Amniotic epithelial cell (primary cell): Measurements from ENCODE around the gene CA10.

Experiments
- DNase-seq: peaks from one replicate; pipeline ENCODE4 v3.0.0-alpha.2; 2010; ENCODE audit warnings: low read depth

The CA10 gene

GRCh38 chr17:51764387-51764971, 394.0 kb downstream of the CA10 start:
- DNase-seq = peak; percentile 50

DNA sequence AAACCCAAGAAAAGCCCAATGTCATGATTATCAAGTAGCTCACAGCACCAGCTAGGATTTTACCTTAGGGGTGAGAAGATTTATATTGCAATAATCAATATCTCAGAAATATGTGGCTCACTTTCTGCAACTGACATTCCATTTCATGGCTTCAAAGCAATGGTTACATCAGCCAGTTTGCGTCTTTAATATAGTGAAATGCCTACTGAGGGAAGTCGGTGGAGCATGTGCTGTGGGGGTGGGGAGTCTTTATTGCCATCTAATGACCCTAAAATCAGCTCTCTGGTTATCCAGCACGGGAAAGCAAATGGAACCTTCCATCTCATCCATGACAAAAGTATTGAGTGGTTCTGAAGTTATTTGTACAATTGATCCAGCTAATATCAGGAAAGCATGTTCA, 395.5 kb downstream of the CA10 start:
- no peak for DNase-seq

DNA sequence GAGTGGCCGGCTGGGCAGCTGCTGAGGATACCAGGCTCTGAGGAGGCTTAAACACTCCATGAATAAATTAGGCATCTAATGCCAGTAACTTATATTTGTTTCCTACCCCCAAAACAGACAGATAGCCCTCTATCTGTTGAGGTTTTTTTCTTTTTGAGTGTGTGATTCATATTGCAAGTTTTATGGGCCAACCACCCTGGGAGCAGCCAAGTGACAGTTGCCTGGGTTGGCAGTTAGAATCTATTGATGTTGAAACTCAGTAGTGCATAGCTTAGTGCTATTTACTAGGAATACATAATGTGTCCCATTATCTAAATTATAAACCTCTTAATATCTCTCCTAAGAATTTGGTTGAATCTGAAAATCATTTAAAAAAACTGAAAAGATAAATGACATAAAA, 397.4 kb downstream of the CA10 start:
- no peak for DNase-seq

DNA sequence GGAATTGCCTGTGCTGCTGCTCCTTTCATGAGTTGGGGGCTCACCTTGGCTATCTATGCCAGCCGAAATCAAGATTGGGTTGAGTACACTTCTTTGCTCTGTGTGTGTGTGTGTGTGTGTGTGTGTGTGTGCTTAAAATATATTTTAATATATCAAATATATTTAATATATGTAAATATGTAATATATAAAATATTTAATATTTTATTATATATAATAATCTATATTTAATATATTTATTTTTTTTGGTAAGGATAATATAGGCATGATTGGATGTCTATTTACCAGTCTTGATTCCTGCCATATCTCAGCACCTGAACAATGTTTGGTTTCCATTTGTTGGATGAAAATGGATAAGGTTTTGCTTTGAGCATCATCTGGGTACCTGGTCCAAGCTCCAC, 399.3 kb downstream of the CA10 start:
- no peak for DNase-seq

- no peak for DNase-seq
These were observed 407.4 kb downstream of the CA10 start for GRCh38 chr17:51751072-51751471.

DNA sequence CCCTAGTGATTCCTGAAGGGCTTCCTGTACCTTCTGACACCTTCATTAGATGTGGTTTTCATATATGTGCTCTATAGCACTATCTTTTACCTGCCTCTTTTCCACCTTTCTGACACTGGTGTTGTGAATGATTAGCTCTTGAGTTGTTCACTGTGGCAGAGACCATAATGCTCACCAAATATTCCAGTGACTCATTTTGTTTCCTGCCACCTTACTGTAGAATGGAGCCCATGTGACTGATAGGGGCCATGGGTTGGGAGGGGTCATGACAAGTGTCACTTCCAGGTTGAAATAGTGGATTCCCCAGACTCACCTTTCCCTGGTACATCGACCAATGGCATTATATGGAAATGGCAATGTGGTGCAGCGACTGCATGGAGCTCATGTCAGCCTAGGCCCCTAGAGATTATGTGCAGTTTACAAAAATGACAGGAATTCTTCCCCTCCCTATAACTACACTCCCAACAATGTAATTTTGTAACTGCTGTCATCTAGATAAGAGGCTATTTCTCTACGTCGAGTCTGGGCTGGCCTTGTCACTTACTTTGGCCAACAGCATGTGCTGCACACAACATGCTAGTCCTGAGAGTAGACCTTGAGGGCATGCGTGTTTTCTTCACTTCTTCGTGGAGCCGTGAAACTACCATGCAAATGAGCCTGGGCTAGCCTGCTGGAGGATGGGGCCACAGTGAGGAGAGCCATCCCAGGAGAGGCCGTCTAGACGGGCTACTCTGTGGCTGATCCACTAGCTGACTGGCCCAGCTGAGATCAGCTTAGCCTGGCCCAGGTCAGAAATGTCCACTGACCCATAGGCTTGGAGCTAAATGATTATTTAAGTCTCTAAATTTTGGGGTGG, 409.5 kb downstream of the CA10 start:
- no peak for DNase-seq

DNA sequence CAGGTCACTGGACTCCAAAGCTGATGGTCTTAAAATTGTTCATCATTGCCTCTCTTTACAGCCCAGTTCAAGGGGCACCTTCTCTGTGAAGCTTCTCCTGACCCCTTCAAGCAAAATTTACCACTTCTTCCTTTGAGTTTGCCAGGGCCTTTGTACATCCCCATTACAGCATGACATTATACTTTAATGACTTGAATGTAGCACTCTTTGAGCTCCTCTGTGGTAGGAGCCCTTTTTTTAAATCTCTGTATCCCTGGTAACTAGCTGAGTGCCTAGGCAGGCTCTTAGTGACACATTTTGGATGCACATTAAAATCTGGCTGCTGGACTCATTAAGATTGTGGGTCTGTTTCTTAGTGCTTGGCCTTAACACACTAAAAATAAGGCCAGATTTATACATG, 412.1 kb downstream of the CA10 start:
- no peak for DNase-seq

DNA sequence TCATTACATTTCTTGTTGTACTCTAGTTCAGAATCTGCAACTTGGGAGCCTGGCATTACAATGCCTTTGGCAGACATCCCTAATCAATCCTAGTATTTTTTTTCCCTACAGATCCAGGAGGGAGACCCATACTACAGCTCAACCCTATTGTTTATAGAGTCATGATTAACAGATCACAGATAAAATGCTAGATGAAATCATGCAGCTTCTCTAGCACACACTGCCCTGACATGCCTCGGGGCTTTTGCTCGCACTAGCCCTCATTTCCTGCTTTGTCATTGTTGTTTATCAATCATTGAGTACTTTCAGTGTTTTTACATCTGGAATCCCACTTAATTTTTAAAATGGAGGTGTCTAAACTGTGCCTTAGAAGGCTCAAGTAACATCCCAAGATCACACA, 412.5 kb downstream of the CA10 start:
- no peak for DNase-seq

GRCh38 chr17:51743477-51743876, 415.0 kb downstream of the CA10 start:
- no peak for DNase-seq

DNA sequence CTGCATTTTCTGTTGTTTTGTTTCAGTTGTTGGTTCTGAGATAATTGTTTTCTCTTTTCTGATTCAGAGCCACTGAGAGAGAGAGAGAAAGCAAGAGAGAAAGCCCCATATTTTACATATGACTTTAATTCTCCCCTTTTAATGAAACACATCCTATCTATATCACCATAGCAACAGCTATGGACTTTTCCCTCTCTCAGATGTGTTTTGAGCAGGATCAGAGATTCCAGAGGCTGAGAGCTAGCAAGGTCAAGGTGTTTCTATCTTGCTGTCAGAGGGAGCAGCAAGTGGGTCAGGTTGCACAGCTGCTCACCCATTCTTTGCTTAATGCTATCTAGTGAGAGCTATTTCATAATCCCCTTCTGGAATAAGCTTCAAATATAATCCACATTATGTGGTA, 415.9 kb downstream of the CA10 start:
- no peak for DNase-seq

DNA sequence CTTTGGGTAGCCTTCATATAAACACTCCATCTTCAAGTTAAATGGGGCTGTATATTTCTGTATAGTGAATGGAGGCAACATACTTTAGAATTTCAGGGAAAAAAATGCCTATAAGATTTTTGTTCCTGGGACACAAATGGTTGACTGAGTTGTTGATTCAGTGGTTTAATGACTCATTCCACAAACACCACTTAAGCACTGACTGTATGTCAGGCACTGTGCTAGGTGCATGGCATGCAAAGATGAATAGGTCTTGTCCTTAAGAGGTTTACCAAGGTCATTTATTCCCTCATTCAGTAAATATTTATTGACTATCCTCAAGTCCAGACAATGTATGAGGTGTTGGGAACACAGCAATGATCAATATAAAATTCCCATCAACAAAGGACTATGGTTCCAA, 417.1 kb downstream of the CA10 start:
- no peak for DNase-seq

DNA sequence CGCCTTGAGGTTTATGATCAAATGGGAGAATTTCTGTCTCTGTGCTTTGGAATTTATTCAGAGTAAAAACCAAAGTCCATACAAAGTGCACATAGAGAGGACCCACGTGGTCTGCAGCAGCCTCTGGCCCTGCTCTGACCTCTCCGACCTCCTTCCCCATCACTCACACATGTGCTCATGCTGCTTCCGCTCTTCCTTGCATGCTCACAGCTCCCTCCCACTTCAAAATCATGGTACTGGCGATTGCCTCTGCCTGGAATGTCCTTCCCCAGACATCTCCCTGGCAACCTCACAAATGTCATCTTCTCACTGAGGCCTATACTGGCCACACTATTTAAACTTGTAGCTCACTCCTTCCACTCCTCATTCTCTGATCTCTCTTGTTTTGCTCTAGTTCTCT, 418.0 kb downstream of the CA10 start:
- no peak for DNase-seq

- no peak for DNase-seq
These were observed 419.1 kb downstream of the CA10 start for GRCh38 chr17:51739245-51739886.

DNA sequence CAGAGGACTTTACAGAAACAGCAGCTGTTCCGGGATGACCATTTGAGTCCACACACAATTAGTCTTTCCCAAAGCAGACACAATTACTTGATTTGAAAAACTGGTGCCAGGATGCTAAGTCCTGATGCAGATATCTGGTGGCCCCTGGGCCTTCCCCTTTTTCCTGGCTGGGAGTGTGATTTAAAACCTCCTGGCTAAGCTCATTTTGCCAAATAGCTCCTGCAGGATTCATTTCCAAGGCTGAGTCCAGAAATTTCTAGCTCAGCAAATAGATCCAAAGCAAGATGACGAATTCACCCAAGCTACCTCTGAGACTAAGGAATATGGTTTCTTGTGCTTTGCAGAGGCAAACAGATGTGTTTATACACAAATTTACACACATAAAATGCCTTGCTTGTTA, 422.2 kb downstream of the CA10 start:
- DNase-seq = no peak

- no peak for DNase-seq
These were observed 423.5 kb downstream of the CA10 start for GRCh38 chr17:51734976-51735375.

DNA sequence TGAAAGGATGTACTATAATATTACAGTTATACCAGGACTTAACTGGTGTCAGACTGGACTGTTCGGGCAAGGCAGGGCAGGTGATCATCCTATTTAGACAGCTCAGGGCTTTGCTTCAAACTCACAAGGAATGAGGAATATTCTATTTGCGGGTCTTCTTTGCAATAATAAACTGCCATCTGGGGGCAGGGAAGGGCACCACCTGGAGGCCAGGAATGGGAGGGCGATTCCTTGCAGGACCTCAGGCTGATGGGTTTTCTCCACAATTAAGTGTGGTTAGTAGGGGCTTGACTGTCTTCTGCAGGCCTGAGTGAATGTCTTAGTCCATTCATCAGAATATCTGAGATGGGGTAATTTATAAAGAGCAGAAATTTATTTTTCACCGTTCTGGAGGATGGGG, 424.1 kb downstream of the CA10 start:
- DNase-seq = no peak

GRCh38 chr17:51733166-51733565, 425.3 kb downstream of the CA10 start:
- no peak for DNase-seq

GRCh38 chr17:51731941-51732722, 426.4 kb downstream of the CA10 start:
- DNase-seq = no peak

DNA sequence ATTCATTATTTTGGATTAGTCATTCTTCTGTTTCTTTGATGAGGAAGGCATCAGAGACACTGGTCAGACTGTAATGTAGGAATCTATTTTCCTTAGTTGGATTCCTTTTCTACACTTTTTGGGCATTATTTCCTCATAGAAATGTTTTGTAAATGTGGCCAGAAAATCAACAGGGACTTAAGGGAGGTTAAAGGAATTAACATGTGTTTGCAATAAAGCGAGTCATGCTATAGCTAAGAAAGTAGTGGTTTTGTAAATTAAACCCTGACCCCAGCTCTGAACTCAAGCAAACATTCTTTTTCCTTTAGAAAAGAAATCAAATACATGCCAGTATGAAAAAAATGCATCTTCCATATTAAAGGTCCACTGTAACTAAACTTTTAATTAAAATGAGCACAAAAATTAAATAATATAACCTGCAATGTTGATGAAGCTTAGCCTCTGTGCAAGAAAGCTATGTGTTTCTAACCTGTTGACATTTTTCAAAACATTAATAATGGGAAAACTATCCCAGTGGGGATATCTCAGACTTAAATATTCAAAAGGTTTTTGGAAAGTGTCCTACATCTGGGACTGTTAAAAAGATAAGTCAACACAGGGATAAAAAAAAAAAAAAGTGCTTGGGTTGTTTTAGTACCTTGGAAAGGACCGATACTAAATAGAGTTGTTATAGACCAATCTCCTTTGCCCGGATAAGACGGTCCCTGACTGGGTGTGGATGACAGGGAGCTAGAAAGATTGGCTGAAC, 428.0 kb downstream of the CA10 start:
- DNase-seq = no peak

DNA sequence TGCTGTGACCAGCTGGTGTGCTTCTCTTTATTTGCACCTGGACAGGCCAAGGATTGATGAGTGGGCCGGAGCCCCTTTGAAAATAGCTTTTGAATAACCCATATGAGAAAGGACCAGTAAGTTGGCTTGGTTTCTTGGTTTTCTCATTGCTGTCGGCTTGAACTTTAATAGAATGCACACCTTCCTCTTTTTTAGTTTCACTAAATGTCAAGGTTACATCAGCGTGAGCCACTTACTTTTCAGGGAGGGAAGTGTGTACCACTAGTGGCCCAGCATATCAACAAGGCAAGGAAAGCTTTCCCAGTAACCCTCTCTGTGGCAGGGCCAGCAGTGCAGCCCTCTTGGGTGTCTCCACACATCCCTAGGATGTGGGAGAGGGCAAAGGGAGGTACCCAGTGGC, 433.3 kb downstream of the CA10 start:
- DNase-seq = no peak

- no peak for DNase-seq
These were observed 434.4 kb downstream of the CA10 start for GRCh38 chr17:51724043-51724580.

DNA sequence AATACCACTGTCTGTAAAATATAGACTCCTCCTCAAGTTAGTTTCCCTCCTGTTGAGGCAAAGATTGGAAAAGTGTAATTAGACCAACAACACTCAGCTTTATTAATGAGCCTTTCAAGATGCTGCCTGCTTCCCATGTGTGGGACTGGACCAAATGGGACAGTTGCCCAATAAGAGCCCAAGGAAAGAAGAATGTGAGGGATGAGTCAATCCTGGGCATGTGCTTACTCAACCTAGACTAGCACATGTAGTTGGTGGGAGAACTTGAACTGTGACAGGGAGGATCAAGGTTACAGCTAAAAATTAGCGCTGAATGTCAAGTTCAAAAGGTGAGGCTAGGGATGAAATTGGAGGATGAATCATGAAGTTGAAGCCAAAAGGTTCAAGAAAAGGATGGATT, 435.5 kb downstream of the CA10 start:
- no peak for DNase-seq
